ENCODE results near the gene CRTC3. TPM values are rescaled to one million over a fixed set of nuclear protein-coding genes. Genes with fewer than 3 reads are reported as not detected.

The CRTC3 gene
- total and polyA plus RNA-seq, 5 donors from 2014 or later, result 27.5 to 110 (median 31.2) TPM

DNA sequence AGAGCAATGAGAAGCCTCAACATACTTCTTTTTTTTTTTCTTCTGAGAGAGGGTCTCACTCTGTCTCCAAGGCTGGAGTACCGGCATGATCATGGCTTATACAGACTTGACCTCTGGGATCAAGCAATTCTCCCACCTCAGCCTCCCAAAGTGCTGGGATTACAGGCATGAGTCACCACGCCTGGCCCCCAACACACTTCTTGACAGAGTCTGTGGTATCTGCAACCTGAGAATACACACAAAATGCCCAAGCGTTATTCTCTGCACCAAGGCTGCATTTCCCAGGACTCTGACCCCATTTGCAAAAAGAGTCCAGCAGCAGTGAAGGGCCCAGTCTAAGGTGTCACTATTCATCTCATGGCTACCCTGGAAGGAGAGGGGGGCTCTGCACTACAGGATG is 144.8 kb downstream of the CRTC3 start:
- H3K27ac Mint-ChIP-seq, result no peak overlapping the region
- Histone ChIP-seq H3K27ac (ENCODE audit: insufficient read depth, low read length, poor library complexity, severe bottlenecking) (no peak overlapping the region), H3K9me3 (ENCODE audit: control insufficient read depth in 2 of 2, low read length in 2 of 2) (no peaks in the 10 kb centered on the region), H3K27me3 (ENCODE audit: control insufficient read depth, insufficient read depth, low read length) (no peaks in the 10 kb centered on the region), H3K36me3 (ENCODE audit: control insufficient read depth, insufficient read depth, low read length) (no peaks in the 10 kb centered on the region), H3K4me1 (ENCODE audit: control insufficient read depth, insufficient read depth, low read length, poor library complexity, severe bottlenecking) (peaks cover 13% of the 10 kb centered on the region), H3K4me3 (ENCODE audit: low read depth, low read length) (no peak overlapping the region)
- peaks cover 0 to 3% (median 0%) of the 10 kb centered on the region in 7 donors for H3K9me3 Mint-ChIP-seq
- no peaks in the 10 kb centered on the region for H3K36me3 Mint-ChIP-seq
- no peak for DNase-seq
- peaks cover 26% of the 10 kb centered on the region for H3K27me3 Mint-ChIP-seq
- H3K4me1 Mint-ChIP-seq, result peaks cover 11 to 30% (median 16%) of the 10 kb centered on the region in 4 donors
- no peak overlapping the region for H3K4me3 Mint-ChIP-seq
- ATAC-seq (ENCODE audit: low read depth in 2 of 2), result no peak

DNA sequence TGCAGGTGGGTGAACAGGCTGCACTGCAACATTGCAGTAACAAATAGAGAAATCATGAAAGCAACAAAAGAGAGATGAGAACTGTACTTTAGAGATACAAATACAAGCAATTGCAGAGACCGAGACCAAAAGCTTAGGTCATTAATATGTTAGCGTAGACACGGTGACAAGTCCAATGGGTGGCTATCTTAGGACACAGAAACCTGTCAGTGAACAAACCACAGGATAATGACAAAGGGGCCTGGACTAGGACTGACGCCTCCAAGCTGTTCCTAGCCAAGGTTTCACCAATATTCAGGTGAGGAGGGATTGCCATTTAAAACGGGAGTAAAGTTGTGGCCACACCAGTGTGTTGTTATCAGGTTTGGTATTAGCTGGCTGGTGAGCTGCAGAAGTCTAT is 145.7 kb downstream of the CRTC3 start:
- Histone ChIP-seq H3K9me3 (ENCODE audit: control insufficient read depth in 2 of 2, low read length in 2 of 2) (no peaks in the 10 kb centered on the region), H3K4me1 (ENCODE audit: control insufficient read depth, insufficient read depth, low read length, poor library complexity, severe bottlenecking) (peaks cover 13% of the 10 kb centered on the region), H3K27ac (ENCODE audit: insufficient read depth, low read length, poor library complexity, severe bottlenecking) (no peak overlapping the region), H3K36me3 (ENCODE audit: control insufficient read depth, insufficient read depth, low read length) (no peaks in the 10 kb centered on the region), H3K27me3 (ENCODE audit: control insufficient read depth, insufficient read depth, low read length) (no peaks in the 10 kb centered on the region), H3K4me3 (ENCODE audit: low read depth, low read length) (no peak overlapping the region)
- Mint-ChIP-seq H3K27me3 (peaks cover 19% of the 10 kb centered on the region), H3K27ac (no peak overlapping the region), H3K9me3 (peaks cover 0 to 3% (median 0%) of the 10 kb centered on the region in 7 donors), H3K4me3 (peak overlapping the region in 1 of 4 donors; percentile 80), H3K36me3 (no peaks in the 10 kb centered on the region), H3K4me1 (peaks cover 11 to 38% (median 16%) of the 10 kb centered on the region in 4 donors)
- ATAC-seq (ENCODE audit: low read depth in 2 of 2) (no peak), DNase-seq (no peak)

DNA sequence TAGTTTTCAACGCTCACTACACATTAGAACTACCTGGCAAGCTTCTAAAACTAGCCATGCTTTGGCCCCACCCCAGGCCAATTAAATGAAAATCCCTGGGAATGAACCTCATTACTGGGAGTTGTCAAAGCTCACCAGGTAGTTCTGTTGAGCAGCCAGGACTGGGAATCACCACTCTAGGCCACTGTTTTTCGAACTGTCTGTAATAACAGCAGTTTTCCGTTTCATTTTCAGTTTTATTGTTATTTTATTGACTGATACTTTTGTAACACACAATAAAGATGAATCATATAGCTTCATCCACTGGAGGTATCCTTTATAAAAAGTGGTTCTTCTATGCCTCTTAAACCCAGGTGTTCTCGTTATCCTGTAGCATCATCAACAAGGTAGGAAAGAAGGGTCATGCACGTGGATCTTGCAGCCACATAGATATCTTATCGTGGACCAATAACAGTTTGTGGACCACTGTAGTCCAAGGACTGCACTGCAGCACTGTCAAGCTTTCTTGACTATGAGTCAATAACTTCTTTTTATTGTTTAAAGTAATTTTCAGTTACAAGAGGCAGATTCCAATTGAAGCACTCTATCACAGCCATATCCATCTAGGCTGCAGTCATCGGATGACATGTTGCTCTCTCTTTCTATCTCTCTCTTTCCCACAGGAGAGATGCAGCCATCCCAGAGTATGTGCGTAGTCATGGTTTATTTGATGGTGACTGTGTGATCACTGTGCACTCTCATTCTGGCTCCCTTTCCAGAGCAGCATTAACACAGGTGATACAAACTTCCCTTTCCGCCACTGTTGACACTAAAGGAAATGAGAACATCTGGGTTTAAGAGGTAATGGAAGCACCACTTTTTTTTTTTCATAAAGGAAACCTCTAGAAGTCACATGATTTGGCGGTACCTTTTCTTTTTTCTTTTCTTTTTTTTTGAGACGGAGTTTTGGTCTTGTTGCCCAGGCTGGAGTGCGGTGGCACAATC is 148.4 kb downstream of the CRTC3 start:
- H3K9me3 Mint-ChIP-seq, result peaks cover 0 to 3% (median 0%) of the 10 kb centered on the region in 7 donors
- DNase-seq, result peak in 2 of 3 donors; percentile 52 to 73
- Histone ChIP-seq H3K27ac (ENCODE audit: insufficient read depth, low read length, poor library complexity, severe bottlenecking) (no peak overlapping the region), H3K4me1 (ENCODE audit: control insufficient read depth, insufficient read depth, low read length, poor library complexity, severe bottlenecking) (peaks cover 13% of the 10 kb centered on the region), H3K27me3 (ENCODE audit: control insufficient read depth, insufficient read depth, low read length) (no peaks in the 10 kb centered on the region), H3K4me3 (ENCODE audit: low read depth, low read length) (peak overlapping the region; percentile 52), H3K36me3 (ENCODE audit: control insufficient read depth, insufficient read depth, low read length) (no peaks in the 10 kb centered on the region), H3K9me3 (ENCODE audit: control insufficient read depth in 2 of 2, low read length in 2 of 2) (no peaks in the 10 kb centered on the region)
- peak overlapping the region; percentile 42 to 78 (median 63) for H3K4me3 Mint-ChIP-seq
- peak overlapping the region; percentile 8 to 87 (median 85) for H3K27ac Mint-ChIP-seq
- peaks cover 6% of the 10 kb centered on the region for H3K27me3 Mint-ChIP-seq
- H3K4me1 Mint-ChIP-seq, result peaks cover 11 to 41% (median 16%) of the 10 kb centered on the region in 4 donors
- no peaks in the 10 kb centered on the region for H3K36me3 Mint-ChIP-seq
- peak; percentile 75 to 78 for ATAC-seq (ENCODE audit: low read depth in 2 of 2)

DNA sequence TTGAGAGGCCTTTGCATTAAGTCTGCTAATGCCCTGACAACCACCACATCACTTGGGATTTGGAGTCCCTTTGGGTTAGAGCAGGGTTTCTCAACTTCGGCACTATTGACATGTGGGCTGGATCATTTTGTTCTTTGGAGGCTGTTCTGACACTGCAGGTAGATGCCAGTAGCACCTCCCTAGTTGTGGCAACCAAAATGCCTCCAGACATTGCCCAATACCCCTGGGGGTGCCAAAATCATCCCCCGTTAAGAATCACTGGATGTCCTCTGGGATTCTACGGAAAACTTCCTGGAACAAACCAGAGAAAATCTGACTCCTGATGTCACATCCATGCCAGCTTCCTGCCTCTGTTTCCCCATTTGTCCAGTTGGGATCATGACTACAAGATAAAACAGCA is 150.2 kb downstream of the CRTC3 start:
- Mint-ChIP-seq H3K9me3 (peaks cover 0 to 3% (median 0%) of the 10 kb centered on the region in 7 donors), H3K27me3 (peaks cover 5% of the 10 kb centered on the region), H3K36me3 (no peaks in the 10 kb centered on the region), H3K4me1 (peaks cover 14 to 44% (median 21%) of the 10 kb centered on the region in 4 donors), H3K4me3 (no peak overlapping the region), H3K27ac (no peak overlapping the region)
- DNase-seq (no peak), ATAC-seq (ENCODE audit: low read depth in 2 of 2) (no peak)
- Histone ChIP-seq H3K27ac (ENCODE audit: insufficient read depth, low read length, poor library complexity, severe bottlenecking) (no peak overlapping the region), H3K36me3 (ENCODE audit: control insufficient read depth, insufficient read depth, low read length) (no peaks in the 10 kb centered on the region), H3K27me3 (ENCODE audit: control insufficient read depth, insufficient read depth, low read length) (no peaks in the 10 kb centered on the region), H3K4me1 (ENCODE audit: control insufficient read depth, insufficient read depth, low read length, poor library complexity, severe bottlenecking) (peaks cover 13% of the 10 kb centered on the region), H3K9me3 (ENCODE audit: control insufficient read depth in 2 of 2, low read length in 2 of 2) (no peaks in the 10 kb centered on the region), H3K4me3 (ENCODE audit: low read depth, low read length) (no peak overlapping the region)

DNA sequence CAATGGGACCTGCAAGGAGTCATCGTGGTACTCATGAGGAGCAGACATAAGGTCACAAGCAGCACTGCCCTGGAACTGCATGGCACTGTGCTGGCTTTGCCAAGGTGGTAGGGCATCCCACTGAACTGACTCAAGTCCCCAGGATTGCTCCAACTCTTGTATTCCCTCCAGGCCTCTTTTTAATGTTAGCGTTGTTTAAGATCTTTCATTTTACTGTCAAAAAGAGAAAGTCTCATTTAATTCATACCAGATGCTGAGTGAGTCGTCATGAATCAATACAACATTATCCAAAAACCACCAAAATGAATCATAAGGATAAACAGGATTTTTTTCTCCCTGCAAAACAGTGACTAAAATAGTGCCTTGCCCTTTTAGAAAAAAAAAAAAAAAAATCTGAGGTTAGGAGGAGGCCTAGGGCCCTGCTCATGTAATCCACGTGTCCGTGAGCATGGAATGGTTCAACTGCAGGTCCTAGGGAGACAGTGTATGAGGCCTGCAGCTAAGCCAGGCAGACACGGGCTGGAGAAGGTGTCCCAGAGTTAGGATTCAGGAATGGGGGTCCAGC is 150.7 kb downstream of the CRTC3 start:
- peaks cover 0 to 2% (median 0%) of the 10 kb centered on the region in 7 donors for H3K9me3 Mint-ChIP-seq
- no peak overlapping the region for H3K27ac Mint-ChIP-seq
- peaks cover 14 to 44% (median 19%) of the 10 kb centered on the region in 4 donors for H3K4me1 Mint-ChIP-seq
- ATAC-seq (ENCODE audit: low read depth in 2 of 2) (no peak), DNase-seq (no peak)
- no peaks in the 10 kb centered on the region for H3K36me3 Mint-ChIP-seq
- H3K27me3 Mint-ChIP-seq, result peaks cover 5% of the 10 kb centered on the region
- no peaks in the 10 kb centered on the region for H3K36me3 ChIP-seq (ENCODE audit: control insufficient read depth, insufficient read depth, low read length)
- H3K4me3 Mint-ChIP-seq, result no peak overlapping the region
- H3K27me3 ChIP-seq (ENCODE audit: control insufficient read depth, insufficient read depth, low read length), result no peaks in the 10 kb centered on the region
- peaks cover 13% of the 10 kb centered on the region for H3K4me1 ChIP-seq (ENCODE audit: control insufficient read depth, insufficient read depth, low read length, poor library complexity, severe bottlenecking)
- H3K27ac ChIP-seq (ENCODE audit: insufficient read depth, low read length, poor library complexity, severe bottlenecking), result no peak overlapping the region
- H3K9me3 ChIP-seq (ENCODE audit: control insufficient read depth in 2 of 2, low read length in 2 of 2), result no peaks in the 10 kb centered on the region
- no peak overlapping the region for H3K4me3 ChIP-seq (ENCODE audit: low read depth, low read length)

DNA sequence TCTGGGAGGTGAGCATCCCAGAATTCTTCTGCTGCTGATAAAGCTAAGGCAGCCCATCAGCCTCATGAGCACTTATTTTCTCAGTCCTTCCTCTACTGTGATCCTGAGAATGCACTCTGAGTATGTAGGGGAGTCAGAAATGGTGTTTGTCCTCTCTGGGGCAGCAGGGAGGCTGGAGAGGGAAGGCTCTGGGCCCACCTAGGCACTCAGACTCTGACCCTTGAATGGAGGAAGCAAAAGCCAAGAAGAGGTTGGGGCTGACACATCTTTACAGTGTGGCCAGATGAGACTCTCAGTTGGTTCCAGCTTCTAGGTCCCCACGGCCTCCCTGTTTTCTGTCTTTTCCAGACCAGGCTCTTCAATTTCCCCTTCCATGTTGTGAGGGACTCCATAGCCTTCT is 151.3 kb downstream of the CRTC3 start:
- no peak for ATAC-seq (ENCODE audit: low read depth in 2 of 2)
- Histone ChIP-seq H3K9me3 (ENCODE audit: control insufficient read depth in 2 of 2, low read length in 2 of 2) (no peaks in the 10 kb centered on the region), H3K4me1 (ENCODE audit: control insufficient read depth, insufficient read depth, low read length, poor library complexity, severe bottlenecking) (peaks cover 18% of the 10 kb centered on the region), H3K27me3 (ENCODE audit: control insufficient read depth, insufficient read depth, low read length) (no peaks in the 10 kb centered on the region), H3K4me3 (ENCODE audit: low read depth, low read length) (no peak overlapping the region), H3K27ac (ENCODE audit: insufficient read depth, low read length, poor library complexity, severe bottlenecking) (no peak overlapping the region), H3K36me3 (ENCODE audit: control insufficient read depth, insufficient read depth, low read length) (no peaks in the 10 kb centered on the region)
- DNase-seq, result no peak
- Mint-ChIP-seq H3K9me3 (peaks cover 0 to 2% (median 0%) of the 10 kb centered on the region in 7 donors), H3K36me3 (no peaks in the 10 kb centered on the region), H3K4me3 (no peak overlapping the region), H3K27ac (no peak overlapping the region), H3K27me3 (peaks cover 5% of the 10 kb centered on the region), H3K4me1 (peaks cover 13 to 49% (median 21%) of the 10 kb centered on the region in 4 donors)

DNA sequence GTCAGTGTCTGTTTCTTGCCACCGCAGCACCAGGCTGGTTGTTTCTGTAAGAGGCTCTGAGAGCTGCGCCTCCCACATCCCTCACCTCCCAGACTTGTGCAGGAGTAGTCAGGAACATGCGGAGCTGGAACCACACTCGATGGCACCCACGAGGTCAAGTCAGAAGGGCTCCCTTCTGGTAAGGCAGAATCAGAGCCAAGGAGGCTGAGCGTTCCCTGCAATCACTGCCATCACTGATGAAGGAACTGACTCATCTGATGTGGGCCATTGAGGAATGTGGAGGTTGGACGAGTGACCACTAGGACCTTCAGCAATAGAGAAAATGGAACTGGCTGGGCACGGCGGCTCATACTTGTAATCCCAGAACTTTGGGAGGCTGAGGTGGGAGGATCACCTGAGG is 151.8 kb downstream of the CRTC3 start:
- Histone ChIP-seq H3K27me3 (ENCODE audit: control insufficient read depth, insufficient read depth, low read length) (no peaks in the 10 kb centered on the region), H3K27ac (ENCODE audit: insufficient read depth, low read length, poor library complexity, severe bottlenecking) (no peak overlapping the region), H3K4me3 (ENCODE audit: low read depth, low read length) (no peak overlapping the region), H3K9me3 (ENCODE audit: control insufficient read depth in 2 of 2, low read length in 2 of 2) (no peaks in the 10 kb centered on the region), H3K4me1 (ENCODE audit: control insufficient read depth, insufficient read depth, low read length, poor library complexity, severe bottlenecking) (peaks cover 22% of the 10 kb centered on the region), H3K36me3 (ENCODE audit: control insufficient read depth, insufficient read depth, low read length) (no peaks in the 10 kb centered on the region)
- Mint-ChIP-seq H3K4me1 (peaks cover 17 to 53% (median 25%) of the 10 kb centered on the region in 4 donors), H3K27ac (no peak overlapping the region), H3K4me3 (no peak overlapping the region), H3K36me3 (no peaks in the 10 kb centered on the region), H3K27me3 (peaks cover 5% of the 10 kb centered on the region), H3K9me3 (peaks cover 0 to 2% (median 0%) of the 10 kb centered on the region in 7 donors)
- DNase-seq, result no peak
- no peak for ATAC-seq (ENCODE audit: low read depth in 2 of 2)

All from CD4-positive, CD25-positive, alpha-beta regulatory T cell (primary cell).